SK-N-SH (cell line): ENCODE data around the gene IRX2.

Source experiments
- RCOR1 ChIP-seq: fragments of 150-350 bp; IDR thresholded peaks from 2 replicates; pipeline ENCODE4 v1.6.1; 2017; ENCODE audit warnings: antibody characterized with exemption, low read length
- TAF1 ChIP-seq: IDR thresholded peaks from 2 replicates; pipeline ENCODE4 v1.6.1; 2012; ENCODE audit warnings: low read depth, mild to moderate bottlenecking, low read length, moderate library complexity, borderline replicate concordance
- USF2 ChIP-seq: fragments of 150-350 bp; IDR thresholded peaks from 2 replicates; pipeline ENCODE4 v1.6.1; 2017; ENCODE audit warnings: antibody characterized with exemption, low read length, low read depth, borderline replicate concordance
- TF ChIP-seq, protein P1 (sequence below): IDR thresholded peaks from 2 replicates; pipeline ENCODE4 v1.4.0; 2012; ENCODE audit warnings: low read depth
- TF ChIP-seq, protein P2 (sequence below): fragments of 200-600 bp; sonication (generic); IDR thresholded peaks from 2 replicates; pipeline ENCODE4 v1.6.1; 2017; ENCODE audit warnings: antibody characterized with exemption, mild to moderate bottlenecking, moderate library complexity

- no peak for TF ChIP-seq TAF1
- no peak for TF ChIP-seq USF2
- TF ChIP-seq, protein P1, sequence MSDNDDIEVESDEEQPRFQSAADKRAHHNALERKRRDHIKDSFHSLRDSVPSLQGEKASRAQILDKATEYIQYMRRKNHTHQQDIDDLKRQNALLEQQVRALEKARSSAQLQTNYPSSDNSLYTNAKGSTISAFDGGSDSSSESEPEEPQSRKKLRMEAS = no peak
- TF ChIP-seq, protein P2, sequence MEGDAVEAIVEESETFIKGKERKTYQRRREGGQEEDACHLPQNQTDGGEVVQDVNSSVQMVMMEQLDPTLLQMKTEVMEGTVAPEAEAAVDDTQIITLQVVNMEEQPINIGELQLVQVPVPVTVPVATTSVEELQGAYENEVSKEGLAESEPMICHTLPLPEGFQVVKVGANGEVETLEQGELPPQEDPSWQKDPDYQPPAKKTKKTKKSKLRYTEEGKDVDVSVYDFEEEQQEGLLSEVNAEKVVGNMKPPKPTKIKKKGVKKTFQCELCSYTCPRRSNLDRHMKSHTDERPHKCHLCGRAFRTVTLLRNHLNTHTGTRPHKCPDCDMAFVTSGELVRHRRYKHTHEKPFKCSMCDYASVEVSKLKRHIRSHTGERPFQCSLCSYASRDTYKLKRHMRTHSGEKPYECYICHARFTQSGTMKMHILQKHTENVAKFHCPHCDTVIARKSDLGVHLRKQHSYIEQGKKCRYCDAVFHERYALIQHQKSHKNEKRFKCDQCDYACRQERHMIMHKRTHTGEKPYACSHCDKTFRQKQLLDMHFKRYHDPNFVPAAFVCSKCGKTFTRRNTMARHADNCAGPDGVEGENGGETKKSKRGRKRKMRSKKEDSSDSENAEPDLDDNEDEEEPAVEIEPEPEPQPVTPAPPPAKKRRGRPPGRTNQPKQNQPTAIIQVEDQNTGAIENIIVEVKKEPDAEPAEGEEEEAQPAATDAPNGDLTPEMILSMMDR = no peak
- no peak for TF ChIP-seq RCOR1
Observed at GRCh38 chr5:2711446-2712425, 39.7 kb downstream of the IRX2 start.
